COR-L47 (cell line): ENCODE measurements around the gene SNORC.
"Not testable (repeated sequence)": the region's sequence is repeated elsewhere in the genome, so short reads cannot be mapped to it uniquely, and the experiment has no call there.

Experiments
- DNase-seq: peaks from one replicate; lab custom pipeline; 2025; lab: John Stamatoyannopoulos, UW

The SNORC gene

GRCh38 chr2:232896720-232897597 lies 26.9 kb downstream of the SNORC start:
- no peak for DNase-seq

- DNase-seq: no peak
These were observed 27.7 kb downstream of the SNORC start for GRCh38 chr2:232897598-232898408.

GRCh38 chr2:232898592-232899543 lies 28.8 kb downstream of the SNORC start:
- no peak for DNase-seq

GRCh38 chr2:232900811-232901735 lies 31.0 kb downstream of the SNORC start:
- DNase-seq: no peak

GRCh38 chr2:232901736-232902578 lies 31.9 kb downstream of the SNORC start:
- DNase-seq: no peak

GRCh38 chr2:232903989-232904388 lies 33.9 kb downstream of the SNORC start:
- no peak for DNase-seq

GRCh38 chr2:232906867-232907717 lies 37.0 kb downstream of the SNORC start:
- DNase-seq: not testable (repeated sequence)

- DNase-seq: not testable (repeated sequence)
These were observed 37.6 kb downstream of the SNORC start for GRCh38 chr2:232907718-232908085.

GRCh38 chr2:232908695-232909094 lies 38.6 kb downstream of the SNORC start:
- DNase-seq: no peak

GRCh38 chr2:232910376-232910775 lies 40.3 kb downstream of the SNORC start:
- DNase-seq: no peak

GRCh38 chr2:232911712-232912277 lies 41.7 kb downstream of the SNORC start:
- no peak for DNase-seq

- no peak for DNase-seq
These were observed 43.8 kb downstream of the SNORC start for GRCh38 chr2:232913903-232914302.

GRCh38 chr2:232919141-232919540 lies 49.1 kb downstream of the SNORC start:
- DNase-seq: no peak

GRCh38 chr2:232920055-232920454 lies 50.0 kb downstream of the SNORC start:
- DNase-seq: no peak

- no peak for DNase-seq
These were observed 50.7 kb downstream of the SNORC start for GRCh38 chr2:232920760-232921159.

GRCh38 chr2:232924433-232924832 lies 54.4 kb downstream of the SNORC start:
- DNase-seq: no peak

GRCh38 chr2:232925153-232925820 lies 55.2 kb downstream of the SNORC start:
- DNase-seq: no peak

- DNase-seq: no peak
These were observed 55.7 kb downstream of the SNORC start for GRCh38 chr2:232925821-232926156.
